HG02852 (cell line): ENCODE measurements around the gene ERC2.

Experiments
- ATAC-seq: cut with Tn5 transposase; IDR thresholded peaks from one replicate; pipeline ENCODE4 v1.9.1; 2021; ENCODE audit warnings: mild to moderate bottlenecking, moderate library complexity; ENCODE audit not compliant: unreplicated experiment

The ERC2 gene

DNA sequence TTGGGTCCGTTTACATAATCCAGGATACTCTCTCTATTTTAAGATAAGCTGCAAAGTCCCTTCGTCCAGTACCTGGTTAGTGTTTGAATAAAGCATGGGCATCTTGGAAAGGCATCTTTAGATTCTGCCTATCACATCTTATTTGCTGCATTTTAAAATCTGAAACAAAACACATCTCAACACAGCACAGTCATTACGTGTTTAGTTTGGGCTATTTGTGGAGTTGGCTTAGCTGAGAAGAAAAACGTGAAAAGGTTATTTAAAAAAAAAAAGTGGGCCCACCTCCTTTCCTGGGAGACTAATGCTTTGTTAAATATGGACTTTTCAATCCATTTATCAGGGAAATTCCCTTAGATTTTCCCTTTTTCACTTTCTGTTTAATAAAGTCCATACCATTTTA is 806.7 kb downstream of the ERC2 start:
- ATAC-seq, result no peak

DNA sequence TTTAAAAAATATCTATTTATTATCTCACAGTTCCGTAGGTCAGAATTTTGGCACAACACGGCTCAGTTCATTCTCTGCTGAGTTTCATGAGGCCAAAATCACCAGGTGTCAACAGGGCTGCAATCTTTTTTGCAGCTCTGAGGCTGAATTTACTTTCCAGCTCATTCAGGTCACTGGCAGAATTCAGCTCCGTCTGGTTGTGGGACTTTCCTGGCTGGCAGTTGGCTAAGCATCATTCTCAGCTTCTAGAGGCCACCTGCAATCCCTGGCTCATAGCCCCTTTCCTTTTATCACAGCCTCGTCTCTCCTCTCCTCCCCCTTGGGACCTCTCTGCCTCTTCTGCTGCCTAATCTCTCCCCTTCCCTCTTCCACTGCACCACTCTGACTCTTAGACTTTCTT is 807.1 kb downstream of the ERC2 start:
- ATAC-seq, result no peak

DNA sequence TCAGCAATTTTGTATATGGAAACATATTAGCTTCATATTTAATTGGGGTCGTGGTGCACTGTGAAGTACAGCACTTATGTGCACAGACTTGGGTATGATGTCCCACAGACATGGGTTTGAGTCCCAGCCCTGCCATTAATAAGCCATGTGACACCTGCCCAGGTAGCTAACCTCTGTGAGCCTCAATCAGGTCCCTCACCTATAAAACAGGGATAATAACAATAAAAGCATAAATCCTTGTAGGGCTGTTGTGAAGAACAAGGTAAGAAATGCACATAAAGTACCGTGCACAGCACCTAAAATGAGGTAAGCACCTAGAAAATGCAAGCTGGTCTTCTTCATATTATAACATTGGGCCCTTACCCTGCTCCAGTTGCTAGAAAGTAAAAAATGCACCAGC is 807.6 kb downstream of the ERC2 start:
- ATAC-seq, result no peak

DNA sequence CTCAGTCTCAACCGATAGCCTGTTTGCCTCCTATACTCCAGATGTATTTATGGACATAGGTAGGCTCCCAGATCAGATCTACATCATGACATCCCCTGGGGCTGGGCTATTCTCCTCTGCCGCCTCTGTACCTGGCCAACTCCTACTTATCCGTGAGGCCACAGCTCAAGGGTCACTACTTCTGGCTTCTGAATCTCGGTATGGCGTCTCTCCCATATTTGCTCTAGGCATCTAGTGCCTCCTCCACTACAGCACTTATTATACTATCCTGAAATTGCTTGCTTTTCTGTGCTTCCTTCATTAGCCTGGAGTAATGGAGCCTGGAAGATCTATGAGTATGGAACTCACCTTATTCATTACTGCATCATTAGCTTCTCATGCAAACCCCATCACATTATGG is 808.6 kb downstream of the ERC2 start:
- ATAC-seq, result no peak

DNA sequence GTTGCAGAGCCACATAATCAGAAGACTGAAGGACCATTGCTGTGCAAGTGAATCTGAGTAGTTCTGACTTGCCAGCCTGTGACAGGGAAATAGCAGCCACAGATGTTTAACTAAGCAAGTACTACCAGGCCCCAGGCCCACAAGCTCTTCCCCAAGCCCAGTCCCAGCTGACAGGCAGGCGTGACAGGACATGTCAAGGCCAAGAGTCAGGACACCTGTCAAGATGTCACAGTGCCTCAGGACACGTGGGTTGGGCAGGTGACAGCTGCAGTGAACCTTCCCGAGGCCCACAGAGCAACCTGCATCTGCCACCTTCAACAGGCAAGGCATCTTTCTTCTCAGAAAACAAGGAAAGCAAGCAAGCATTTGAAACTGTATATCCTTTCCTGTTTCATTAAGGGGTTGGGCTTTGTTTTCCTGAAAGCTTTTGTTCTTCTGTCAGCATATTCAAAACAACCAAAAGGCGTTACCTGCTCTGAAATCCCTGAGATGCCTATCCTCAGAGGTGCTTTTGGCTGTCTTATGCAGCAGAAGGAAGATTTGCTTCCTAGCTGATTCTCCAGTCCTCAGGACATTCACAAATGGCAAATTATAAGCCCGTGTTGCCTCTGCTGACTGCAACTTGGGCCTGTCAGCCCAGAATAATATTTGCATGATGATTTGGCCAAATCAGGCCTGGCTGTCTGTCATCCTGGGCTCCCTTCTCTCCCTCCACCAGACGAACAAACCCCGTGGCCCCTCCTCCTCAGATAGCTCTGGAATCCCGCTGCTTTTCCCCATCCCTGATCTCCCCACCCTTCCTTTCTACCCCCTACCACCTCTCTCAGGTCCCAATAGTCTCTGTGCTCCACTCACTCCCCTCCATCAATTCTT is 809.3 kb downstream of the ERC2 start:
- ATAC-seq, result no peak

DNA sequence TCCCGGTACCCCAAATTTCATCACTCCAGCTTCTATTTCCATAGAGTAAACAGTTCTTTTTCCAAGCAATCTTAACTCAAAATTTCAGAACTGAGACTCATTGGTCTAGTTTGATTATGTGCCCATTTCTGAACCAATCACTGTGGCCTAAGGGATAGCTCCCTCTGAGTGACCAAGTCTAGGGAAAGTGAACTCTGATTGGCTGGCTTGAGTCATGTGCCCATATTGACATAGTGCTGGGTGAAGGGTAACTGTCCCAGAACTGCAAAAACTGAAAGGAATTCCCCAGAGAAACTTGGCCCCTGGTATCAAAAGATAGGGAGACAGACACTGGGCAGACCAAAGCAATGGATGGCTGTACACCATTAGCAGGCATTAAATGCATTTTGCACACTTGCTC is 810.0 kb downstream of the ERC2 start:
- ATAC-seq, result no peak

DNA sequence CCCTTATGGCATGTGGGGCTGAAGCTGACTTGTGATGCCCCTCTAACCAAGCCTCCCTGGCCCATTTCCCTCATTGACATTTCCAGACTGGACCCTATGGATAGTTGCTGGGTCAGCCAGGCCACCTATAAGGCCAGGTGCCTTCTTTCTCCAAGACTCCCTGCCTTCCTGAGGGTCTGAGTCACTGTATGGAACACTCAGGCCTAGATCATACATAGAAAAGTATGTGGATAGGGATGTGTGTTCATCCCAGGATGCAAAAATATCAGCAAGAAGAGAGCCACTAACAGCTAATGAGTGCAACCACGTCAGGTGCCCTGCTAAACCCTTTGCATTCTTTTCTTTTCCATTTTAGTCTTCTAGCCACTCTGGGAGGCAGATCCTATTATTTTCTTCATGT is 812.7 kb downstream of the ERC2 start:
- ATAC-seq, result no peak

DNA sequence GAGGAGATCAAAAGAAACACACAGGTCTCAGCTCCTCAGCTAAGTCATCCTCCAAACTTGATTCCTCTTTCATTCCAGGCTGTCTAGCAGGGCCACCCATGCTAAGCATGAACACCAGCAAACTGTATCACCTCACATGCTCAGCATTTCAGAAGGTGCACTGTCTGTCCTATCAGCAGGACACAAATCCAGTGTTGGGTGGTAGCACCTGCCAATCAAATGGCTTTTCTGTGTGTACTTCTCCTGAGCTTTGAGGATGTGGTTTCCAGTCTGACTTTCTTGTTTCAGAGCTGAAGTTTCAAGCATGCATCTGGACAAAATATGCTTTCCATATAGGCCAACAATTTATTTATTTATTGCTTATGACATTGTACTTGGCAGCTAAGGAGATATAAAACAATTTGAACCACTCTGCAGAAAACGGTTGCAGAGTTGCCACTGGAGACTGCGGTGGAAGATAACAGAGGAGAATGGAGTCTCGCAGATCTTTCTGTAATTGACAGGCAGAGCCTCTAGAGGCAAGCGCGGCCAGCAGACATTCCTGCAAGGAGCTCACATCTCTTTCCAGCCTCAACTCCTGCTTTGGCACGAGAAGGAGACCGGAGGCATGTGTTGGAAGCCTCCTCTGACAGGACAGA is 814.0 kb downstream of the ERC2 start:
- peak; percentile 91 for ATAC-seq

DNA sequence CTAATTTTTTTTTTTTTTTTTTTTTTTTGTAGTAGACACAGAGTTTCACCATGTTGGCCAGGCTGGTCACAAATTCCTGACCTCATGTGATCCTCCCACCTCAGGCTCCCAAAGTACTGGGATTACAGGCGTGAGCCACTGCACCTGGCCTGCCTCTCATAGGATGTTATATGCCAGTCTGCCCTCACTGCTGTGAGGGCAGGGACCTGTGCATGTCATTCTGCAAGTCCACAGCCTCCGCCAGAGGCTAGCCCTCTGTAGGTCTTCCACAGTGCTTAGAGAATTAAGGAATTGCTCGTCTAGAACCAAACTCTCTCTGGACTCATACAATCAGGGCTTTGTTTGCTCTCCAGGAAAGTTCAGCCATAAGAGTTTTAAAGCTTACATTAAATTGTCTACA is 817.3 kb downstream of the ERC2 start:
- no peak for ATAC-seq

DNA sequence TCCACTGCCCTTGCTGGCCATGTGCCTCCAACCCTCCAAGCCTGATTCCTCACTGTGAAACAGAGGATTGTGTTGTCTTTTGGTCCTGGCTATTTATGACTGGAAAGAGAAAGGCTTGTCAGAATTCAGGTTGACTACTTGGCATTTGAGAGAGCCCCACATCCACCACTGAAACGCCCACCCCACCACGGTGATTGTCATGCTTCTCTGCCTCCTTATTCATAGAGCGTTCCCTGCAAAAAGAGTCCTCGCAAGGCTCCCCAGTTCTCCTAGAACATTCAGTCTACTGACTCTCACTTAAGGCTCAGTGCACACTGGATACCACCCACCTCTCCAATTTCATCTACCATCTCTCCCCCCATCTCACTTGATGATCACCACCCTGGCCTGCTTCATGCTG is 818.3 kb downstream of the ERC2 start:
- no peak for ATAC-seq

DNA sequence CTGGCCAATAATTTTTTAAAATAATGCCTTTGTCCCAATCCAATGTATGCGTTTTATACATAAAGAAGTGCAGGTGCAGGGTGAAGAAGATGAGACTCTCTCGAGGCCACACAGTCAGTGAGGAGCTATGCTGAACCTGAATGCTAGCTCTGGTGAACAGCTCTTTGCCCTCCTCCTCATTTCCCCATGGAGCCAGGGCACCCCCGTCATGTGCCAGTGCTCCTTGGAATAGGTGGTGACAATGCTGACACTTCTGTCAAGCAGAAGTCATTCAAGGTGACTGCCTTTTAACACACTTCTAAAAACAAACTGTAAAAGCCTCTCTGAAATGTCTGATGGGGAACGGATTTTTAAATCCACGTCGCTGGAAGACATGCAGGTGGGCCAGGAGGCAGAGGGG is 818.7 kb downstream of the ERC2 start:
- ATAC-seq, result no peak

DNA sequence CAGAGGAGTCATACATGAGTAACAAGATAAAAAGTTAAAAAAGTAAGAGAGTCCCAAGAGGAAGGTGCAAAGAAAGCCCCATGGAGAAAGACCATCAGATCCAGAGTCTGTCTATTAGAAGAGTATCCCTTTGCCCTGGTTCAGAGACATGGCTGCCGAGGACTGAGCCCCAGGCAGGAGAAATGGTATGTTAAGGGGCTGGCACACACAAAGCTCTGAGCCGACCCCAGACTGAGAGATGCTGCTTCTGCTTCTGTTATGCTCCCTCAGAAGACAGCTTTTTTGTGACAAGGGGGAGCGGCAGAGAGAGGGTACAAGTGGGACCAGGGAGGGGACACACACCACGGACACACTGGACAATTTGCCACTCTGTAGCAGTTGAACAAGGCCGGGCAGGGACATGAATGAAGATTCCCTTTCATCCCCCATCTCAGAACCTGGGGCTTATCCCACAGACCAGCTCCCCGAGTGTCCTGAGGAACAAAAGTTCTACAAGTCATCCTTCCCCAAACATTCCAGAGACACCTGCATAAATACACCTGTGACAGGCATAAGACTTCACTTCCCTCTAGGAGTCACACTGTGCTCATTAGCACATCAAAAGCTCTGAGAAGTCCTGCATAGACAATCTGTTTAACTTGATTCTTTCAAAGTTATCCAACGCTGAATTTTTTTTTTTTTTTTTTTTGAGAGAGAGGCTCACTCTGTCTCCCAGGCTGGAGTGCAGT is 819.5 kb downstream of the ERC2 start:
- ATAC-seq, result no peak

DNA sequence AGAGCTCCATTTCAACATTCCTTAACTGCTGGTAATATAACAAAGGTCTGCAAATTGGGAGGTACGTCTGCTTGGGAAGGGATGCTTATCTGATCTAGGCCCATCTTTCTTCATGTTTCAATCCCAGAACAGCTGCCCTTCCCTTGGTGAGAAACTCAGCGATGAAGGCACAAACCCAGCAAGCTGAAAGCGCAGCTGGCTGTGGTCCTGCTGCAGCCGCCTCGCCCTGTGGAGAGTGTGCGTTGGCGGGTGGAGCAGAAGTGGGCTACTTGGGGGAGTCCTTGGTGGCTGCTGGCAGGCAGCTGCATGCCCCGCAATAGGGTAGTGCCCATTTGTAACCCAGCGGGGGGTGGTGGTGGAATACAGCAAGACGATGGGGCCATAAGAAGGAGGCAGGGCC is 820.6 kb downstream of the ERC2 start:
- no peak for ATAC-seq

DNA sequence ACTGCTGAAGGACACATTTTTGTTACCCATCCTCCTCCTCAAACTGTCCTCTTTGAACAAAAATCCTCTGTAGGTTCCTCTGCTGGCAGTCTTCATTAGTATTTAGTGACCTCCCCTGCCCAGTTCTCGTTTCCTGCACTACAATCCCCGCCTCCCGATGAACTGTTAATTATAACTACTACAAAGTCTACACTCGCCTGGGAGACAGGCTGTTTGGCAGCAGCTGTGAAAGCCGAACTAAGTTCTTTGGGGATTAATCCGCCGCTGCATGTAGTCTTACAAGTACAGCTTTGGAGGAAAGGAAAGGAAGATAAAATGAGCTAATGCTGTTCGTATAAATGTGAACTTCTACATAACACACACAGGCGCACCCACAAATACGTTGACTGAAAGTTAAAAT is 821.2 kb downstream of the ERC2 start:
- no peak for ATAC-seq

DNA sequence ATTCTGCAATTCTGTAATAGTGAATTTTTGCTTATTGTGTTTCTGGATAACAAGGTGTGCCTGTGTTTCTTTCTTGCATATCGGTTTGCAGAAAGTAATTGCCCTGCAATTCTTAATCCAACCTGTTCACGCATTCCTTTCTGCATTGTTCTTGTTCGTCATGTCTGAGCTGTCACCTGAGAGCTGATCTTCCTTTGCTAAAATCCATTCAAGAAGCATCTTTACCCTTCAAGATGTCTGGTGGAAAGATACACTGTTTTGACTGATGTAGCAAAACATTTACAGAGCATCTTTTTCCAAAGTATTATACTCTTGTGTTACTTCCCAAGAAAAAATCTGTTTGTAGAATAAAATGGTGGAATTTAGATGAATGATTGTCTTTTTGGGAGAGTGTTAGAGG is 822.1 kb downstream of the ERC2 start:
- ATAC-seq, result no peak

DNA sequence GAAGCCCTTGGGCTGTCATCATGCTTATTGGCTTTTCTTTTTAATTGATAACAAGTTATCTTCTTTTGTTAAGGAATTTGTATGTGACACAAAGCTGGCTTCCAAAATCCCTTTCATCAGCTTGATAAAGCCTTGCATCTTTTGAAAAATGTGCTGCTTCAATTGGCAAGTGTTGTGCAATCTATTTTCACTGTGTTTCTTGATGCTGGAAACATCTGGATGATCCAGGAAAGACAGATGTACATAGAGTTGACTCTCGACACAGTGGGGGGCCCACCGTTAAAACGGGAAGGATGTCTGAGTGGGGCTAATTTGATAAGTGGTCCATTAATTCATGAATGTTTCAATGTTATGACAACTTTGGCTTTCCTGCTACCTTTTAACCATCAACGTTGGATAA is 822.8 kb downstream of the ERC2 start:
- ATAC-seq, result no peak

DNA sequence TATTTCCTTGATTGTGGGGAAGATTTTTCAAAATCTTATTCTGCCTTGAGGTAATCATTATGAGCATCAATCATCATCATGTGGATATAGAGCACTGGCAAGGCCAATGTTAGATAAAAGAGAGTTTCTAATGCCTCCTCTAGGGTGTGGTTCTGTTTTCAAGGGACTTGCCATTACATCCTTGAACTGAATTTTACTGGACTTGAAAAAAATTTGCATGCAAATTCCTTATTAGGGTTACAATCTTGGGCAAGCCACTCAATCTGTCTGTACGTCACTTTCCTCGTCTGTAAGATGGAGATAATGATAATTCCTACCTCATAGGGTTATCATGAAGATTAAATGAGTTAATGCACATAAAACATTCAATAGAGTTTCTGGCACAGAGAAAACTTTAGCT is 825.0 kb downstream of the ERC2 start:
- ATAC-seq, result no peak

DNA sequence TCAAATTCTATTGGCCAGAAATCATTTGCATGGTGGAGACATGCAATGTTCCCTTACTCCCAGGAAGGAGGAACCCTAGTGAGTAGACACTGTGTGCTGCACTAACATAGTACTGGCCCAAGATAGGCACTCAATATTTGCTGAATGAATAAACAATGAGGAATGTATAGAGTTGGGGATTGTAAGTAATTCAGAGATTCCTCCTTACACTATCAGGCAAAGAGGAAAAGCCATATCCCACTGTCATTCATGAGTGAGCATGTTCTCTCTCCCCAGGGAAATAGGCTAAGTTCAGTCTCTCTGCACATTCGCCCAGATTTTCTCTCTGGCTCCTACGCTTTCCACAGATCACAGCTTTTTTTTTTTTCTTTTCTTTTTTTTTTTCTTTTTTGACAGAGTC is 826.3 kb downstream of the ERC2 start:
- no peak for ATAC-seq

DNA sequence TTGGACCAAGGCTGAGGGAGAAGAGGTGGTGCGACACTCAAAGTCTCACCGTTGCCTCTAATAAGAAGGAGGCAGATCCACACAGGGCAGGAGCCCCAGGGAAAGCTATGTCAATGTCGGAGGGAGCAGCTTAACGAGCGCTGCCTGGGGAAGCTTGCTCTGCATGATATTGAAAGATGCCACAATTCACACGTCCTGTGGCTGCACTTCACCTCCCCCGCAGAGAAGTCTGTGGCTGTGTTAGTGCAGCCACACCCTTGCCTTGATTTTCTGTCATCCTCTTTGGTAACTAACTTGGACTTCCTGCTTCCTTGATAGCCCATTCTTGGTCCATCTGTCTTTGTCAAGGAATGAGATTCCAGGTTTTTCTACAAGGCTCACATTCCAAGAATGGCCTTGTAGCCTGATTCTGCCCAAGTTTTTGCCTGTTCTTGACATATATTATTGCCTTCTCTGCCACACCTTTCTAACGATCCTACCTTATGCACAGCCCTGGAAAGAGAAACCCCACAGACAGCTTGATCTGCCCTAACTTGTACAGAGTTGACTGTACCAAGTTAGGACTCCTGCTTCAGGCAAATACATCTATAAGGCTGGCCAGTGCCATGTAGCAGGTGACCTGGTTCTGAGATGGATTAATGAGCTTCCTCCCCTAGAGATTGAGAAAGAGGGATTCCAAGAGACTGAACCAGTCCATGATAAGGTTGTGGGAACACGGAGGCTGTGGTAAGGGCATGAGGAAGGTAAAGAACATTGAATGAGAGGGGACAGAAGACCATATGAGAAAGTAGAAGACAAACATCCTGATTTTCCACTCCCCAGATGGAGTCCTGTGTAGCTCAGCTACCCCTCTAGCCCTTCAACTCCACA is 828.1 kb downstream of the ERC2 start:
- no peak for ATAC-seq

DNA sequence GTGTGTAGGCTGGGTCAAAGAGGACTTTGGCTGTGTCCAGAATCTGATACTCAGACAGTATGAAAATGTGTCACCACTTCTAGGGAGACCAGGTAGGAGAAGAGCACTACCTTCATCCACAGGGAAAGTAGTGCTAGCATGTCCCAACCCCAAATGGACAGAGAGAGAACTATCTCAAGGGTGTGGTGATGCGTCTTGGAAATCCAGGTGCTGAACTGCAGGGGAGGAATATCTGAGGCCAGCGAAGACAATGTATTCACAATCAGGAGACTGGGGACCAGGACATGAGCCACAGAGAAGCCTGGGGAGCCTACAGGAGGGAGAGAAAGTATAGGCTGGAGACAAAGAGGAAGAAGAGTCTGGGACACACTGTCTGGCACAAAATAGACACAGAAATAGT is 829.1 kb downstream of the ERC2 start:
- ATAC-seq, result no peak
